Neural progenitor cell (in vitro differentiated cells): Measurements from ENCODE around the gene TUBB. TPM values are rescaled to one million over a fixed set of nuclear protein-coding genes. Genes with fewer than 3 reads are reported as not detected.

Source experiments
- DNase-seq: peaks from one replicate; pipeline ENCODE4 v3.0.0-alpha.2; 2016; ENCODE audit warnings: low spot score
- H2AFZ ChIP-seq: fragments of 200-600 bp; sonication (generic); replicated peaks from 2 replicates; pipeline ENCODE4 v1.6.1; 2016; ENCODE audit warnings: antibody characterized with exemption
- H3F3A ChIP-seq: fragments of 200-600 bp; sonication (generic); 2 replicates; pipeline ENCODE4 v1.6.1; 2016; ENCODE audit warnings: antibody characterized with exemption, low read depth
- H3K27ac ChIP-seq: fragments of 200-600 bp; sonication (generic); 2 replicates; pipeline ENCODE4 v1.5.1; 2016; ENCODE audit warnings: mild to moderate bottlenecking
- H3K27me3 ChIP-seq: fragments of 200-600 bp; sonication (generic); 2 replicates; pipeline ENCODE4 v1.6.1; 2016; ENCODE audit warnings: mild to moderate bottlenecking, moderate library complexity
- H3K36me3 ChIP-seq: fragments of 200-600 bp; sonication (generic); 2 replicates; pipeline ENCODE4 v1.5.1; 2016
- H3K4me1 ChIP-seq: fragments of 200-600 bp; sonication (generic); 2 replicates; pipeline ENCODE4 v1.6.1; 2016; ENCODE audit warnings: mixed run types
- H3K4me2 ChIP-seq: fragments of 200-600 bp; sonication (generic); 2 replicates; pipeline ENCODE4 v1.6.1; 2016
- H3K4me3 ChIP-seq: fragments of 200-600 bp; sonication (generic); 2 replicates; pipeline ENCODE4 v1.5.1; 2016
- H3K79me2 ChIP-seq: fragments of 200-600 bp; sonication (generic); 2 replicates; pipeline ENCODE4 v1.6.1; 2016; ENCODE audit warnings: low read depth
- H3K9ac ChIP-seq: fragments of 200-600 bp; sonication (generic); 2 replicates; pipeline ENCODE4 v1.6.1; 2016
- H3K9me3 ChIP-seq: fragments of 200-600 bp; sonication (generic); 2 replicates; pipeline ENCODE4 v1.5.1; 2016; ENCODE audit warnings: low read depth
- H4K20me1 ChIP-seq: fragments of 200-600 bp; sonication (generic); 2 replicates; pipeline ENCODE4 v1.6.1; 2016; ENCODE audit warnings: low read depth
- H3K27ac Mint-ChIP-seq: 3 replicates; pipeline ENCODE4 v1.8.0; 2021; ENCODE audit warnings: mixed read lengths
- H3K27me3 Mint-ChIP-seq: 2 replicates; pipeline ENCODE4 v1.8.0; 2022; ENCODE audit warnings: low read depth, mild to moderate bottlenecking, inconsistent platforms, moderate library complexity, mixed read lengths; ENCODE audit not compliant: insufficient read depth
- H3K36me3 Mint-ChIP-seq: 3 replicates; pipeline ENCODE4 v1.8.0; 2021; ENCODE audit warnings: mixed read lengths
- H3K4me1 Mint-ChIP-seq: 3 replicates; pipeline ENCODE4 v1.8.0; 2021; ENCODE audit warnings: mixed read lengths
- H3K4me3 Mint-ChIP-seq: 3 replicates; pipeline ENCODE4 v1.8.0; 2021; ENCODE audit warnings: mild to moderate bottlenecking, moderate library complexity, mixed read lengths
- H3K9me3 Mint-ChIP-seq: 3 replicates; pipeline ENCODE4 v1.8.0; 2020; ENCODE audit warnings: mixed read lengths
- EZH2 ChIP-seq: fragments of 200-600 bp; sonication (generic); IDR thresholded peaks from 2 replicates; pipeline ENCODE4 v1.6.1; 2017; ENCODE audit warnings: antibody characterized with exemption, mild to moderate bottlenecking, moderate library complexity
- EZH2phosphoT487 ChIP-seq: fragments of 200-600 bp; sonication (generic); IDR thresholded peaks from 2 replicates; pipeline ENCODE4 v1.6.1; 2017; ENCODE audit warnings: antibody characterized with exemption
- total RNA-seq: library from RNA; depleted of rRNA; stranded (reverse); fragments of >200 nt; gene quantifications from 2 replicates; pipeline ENCODE4 v1.2.3, GENCODE V29; 2015; ENCODE audit warnings: low replicate concordance
- TF ChIP-seq, protein P1 (sequence below): fragments of 200-600 bp; sonication (generic); IDR thresholded peaks from 2 replicates; pipeline ENCODE4 v1.5.1; 2017; ENCODE audit warnings: antibody characterized with exemption, mild to moderate bottlenecking

Gene TUBB
- total RNA-seq, 1 donor from 2014 or later, result 1,479 TPM

DNA sequence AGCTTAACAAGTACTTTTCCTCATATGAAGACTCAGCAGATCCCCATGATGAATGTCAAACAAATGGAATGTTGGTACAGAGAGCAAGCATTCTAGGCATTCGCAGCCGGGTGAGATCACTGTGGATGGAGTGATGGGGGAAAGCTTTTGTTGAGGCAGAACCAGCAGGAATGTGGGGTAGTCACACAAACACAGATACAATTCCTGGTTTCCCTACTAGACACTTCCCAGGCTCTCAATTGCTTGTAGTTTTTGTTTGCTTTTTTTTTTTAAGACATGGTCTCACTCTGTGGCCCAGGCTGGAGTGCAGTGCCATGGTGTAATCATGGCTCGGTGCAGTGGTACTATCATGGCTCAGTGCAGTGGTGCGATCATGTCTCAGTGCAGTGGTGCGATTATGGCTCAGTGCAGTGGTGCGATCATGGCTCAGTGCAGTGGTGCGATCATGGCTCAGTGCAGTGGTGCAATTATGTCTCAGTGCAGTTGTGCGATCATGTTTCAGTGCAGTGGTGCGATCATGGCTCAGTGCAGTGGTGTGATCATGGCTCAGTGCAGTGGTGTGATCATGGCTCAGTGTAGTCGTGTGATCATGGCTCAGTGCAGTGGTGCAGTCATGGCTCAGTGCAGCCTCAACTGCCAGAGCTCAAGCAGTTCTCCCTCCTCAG lies 39.6 kb downstream of the TUBB start:
- Mint-ChIP-seq H3K4me1 (peaks cover 38% of the 10 kb centered on the region), H3K9me3 (peaks cover 7% of the 10 kb centered on the region), H3K27me3 (peaks cover 19% of the 10 kb centered on the region), H3K27ac (peak overlapping the region; percentile 44), H3K4me3 (peak overlapping the region; percentile 24), H3K36me3 (peaks cover 4% of the 10 kb centered on the region)
- H2AFZ ChIP-seq, result no peak overlapping the region
- peaks cover 16% of the 10 kb centered on the region for H3K4me1 ChIP-seq
- H3F3A ChIP-seq, result peaks cover 22% of the 10 kb centered on the region
- H3K27me3 ChIP-seq, result no peaks in the 10 kb centered on the region
- no peaks in the 10 kb centered on the region for H3K9me3 ChIP-seq
- no peak overlapping the region for H3K27ac ChIP-seq
- no peaks in the 10 kb centered on the region for H3K36me3 ChIP-seq
- H4K20me1 ChIP-seq, result no peaks in the 10 kb centered on the region
- no peak overlapping the region for H3K4me2 ChIP-seq
- H3K4me3 ChIP-seq, result no peak overlapping the region
- no peaks in the 10 kb centered on the region for H3K79me2 ChIP-seq
- peak; percentile 28 for DNase-seq
- no peak for TF ChIP-seq EZH2
- TF ChIP-seq, protein P1, sequence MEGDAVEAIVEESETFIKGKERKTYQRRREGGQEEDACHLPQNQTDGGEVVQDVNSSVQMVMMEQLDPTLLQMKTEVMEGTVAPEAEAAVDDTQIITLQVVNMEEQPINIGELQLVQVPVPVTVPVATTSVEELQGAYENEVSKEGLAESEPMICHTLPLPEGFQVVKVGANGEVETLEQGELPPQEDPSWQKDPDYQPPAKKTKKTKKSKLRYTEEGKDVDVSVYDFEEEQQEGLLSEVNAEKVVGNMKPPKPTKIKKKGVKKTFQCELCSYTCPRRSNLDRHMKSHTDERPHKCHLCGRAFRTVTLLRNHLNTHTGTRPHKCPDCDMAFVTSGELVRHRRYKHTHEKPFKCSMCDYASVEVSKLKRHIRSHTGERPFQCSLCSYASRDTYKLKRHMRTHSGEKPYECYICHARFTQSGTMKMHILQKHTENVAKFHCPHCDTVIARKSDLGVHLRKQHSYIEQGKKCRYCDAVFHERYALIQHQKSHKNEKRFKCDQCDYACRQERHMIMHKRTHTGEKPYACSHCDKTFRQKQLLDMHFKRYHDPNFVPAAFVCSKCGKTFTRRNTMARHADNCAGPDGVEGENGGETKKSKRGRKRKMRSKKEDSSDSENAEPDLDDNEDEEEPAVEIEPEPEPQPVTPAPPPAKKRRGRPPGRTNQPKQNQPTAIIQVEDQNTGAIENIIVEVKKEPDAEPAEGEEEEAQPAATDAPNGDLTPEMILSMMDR, result no peak
- TF ChIP-seq EZH2phosphoT487, result no peak
- no peak overlapping the region for H3K9ac ChIP-seq

DNA sequence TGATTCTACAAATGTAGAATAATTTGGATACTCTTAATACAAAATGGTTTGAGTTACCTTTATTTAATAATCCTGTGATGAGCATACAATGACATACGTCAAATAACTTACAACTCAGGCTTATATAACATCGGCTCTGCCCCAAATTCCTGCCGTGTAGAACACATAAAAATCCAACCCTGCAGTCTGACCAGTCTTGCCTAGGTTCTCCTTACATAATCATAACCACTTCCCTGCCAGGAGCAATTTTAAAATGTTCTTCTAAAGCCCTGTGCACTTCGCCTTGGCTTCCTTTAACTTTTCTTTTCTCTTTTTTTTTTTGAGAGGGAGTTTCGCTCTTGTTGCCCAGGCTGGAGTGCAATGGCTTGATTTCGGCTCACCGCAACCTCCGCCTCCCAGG lies 40.4 kb downstream of the TUBB start:
- Histone ChIP-seq H3K4me1 (peaks cover 21% of the 10 kb centered on the region), H2AFZ (no peak overlapping the region), H3K4me3 (no peak overlapping the region), H3K27me3 (no peaks in the 10 kb centered on the region), H3K36me3 (no peaks in the 10 kb centered on the region), H3K27ac (no peak overlapping the region), H4K20me1 (no peaks in the 10 kb centered on the region), H3K9ac (no peak overlapping the region), H3K79me2 (no peaks in the 10 kb centered on the region), H3K9me3 (no peaks in the 10 kb centered on the region), H3K4me2 (no peak overlapping the region), H3F3A (peaks cover 25% of the 10 kb centered on the region)
- H3K9me3 Mint-ChIP-seq, result peaks cover 7% of the 10 kb centered on the region
- peak overlapping the region; percentile 7 for H3K4me3 Mint-ChIP-seq
- peaks cover 19% of the 10 kb centered on the region for H3K27me3 Mint-ChIP-seq
- peaks cover 46% of the 10 kb centered on the region for H3K4me1 Mint-ChIP-seq
- peak overlapping the region; percentile 73 for H3K27ac Mint-ChIP-seq
- peaks cover 4% of the 10 kb centered on the region for H3K36me3 Mint-ChIP-seq
- DNase-seq, result no peak
- no peak for TF ChIP-seq EZH2
- TF ChIP-seq, protein P1, result no peak
- TF ChIP-seq EZH2phosphoT487, result no peak

DNA sequence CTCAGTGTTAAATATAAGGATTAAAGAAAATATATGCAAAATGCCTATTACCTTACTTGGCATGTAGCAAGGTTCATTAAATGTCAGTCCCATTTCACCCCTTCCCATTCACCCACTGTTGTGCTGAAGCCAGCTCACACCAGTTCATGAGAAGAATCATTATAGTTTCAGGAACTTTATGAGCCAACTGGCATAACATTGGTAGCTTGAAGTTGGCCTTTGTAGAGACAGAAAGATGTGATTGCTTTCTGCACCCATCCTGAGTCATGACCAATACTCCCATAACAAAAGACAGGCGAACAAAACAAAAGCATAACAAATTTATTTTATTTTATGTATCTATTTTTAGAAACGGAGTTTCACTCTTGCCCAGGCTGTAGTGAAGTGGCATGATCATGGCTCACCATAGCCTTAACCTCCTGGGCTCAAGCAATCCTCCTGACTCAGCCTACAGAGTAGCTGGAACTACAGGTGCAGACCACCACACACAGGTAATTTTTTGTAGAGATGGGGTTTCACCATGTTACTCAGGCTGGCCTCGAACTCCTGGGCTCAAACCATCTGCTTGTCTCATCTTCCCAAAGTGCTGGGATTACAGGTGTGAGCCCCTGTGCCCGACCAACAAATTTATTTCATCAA lies 41.8 kb downstream of the TUBB start:
- Mint-ChIP-seq H3K9me3 (peaks cover 7% of the 10 kb centered on the region), H3K27ac (no peak overlapping the region), H3K4me3 (no peak overlapping the region), H3K4me1 (peaks cover 57% of the 10 kb centered on the region), H3K36me3 (peaks cover 4% of the 10 kb centered on the region), H3K27me3 (peaks cover 19% of the 10 kb centered on the region)
- DNase-seq, result no peak
- H4K20me1 ChIP-seq, result no peaks in the 10 kb centered on the region
- no peak overlapping the region for H2AFZ ChIP-seq
- no peak overlapping the region for H3K9ac ChIP-seq
- TF ChIP-seq EZH2, result no peak
- TF ChIP-seq, protein P1, result no peak
- no peak for TF ChIP-seq EZH2phosphoT487
- H3K27ac ChIP-seq, result no peak overlapping the region
- H3K27me3 ChIP-seq, result no peaks in the 10 kb centered on the region
- H3K4me3 ChIP-seq, result no peak overlapping the region
- no peak overlapping the region for H3K4me2 ChIP-seq
- H3K36me3 ChIP-seq, result no peaks in the 10 kb centered on the region
- no peaks in the 10 kb centered on the region for H3K79me2 ChIP-seq
- H3K4me1 ChIP-seq, result peaks cover 21% of the 10 kb centered on the region
- no peaks in the 10 kb centered on the region for H3K9me3 ChIP-seq
- H3F3A ChIP-seq, result peaks cover 25% of the 10 kb centered on the region
